Measurements from ENCODE around the gene ANOS1.

Gene ANOS1

GRCh38 chrX:8714164-8714563 is 17.8 kb downstream of the ANOS1 start:
- peak; percentile 38 to 88 for DNase-seq

GRCh38 chrX:8711401-8711800 is 20.5 kb downstream of the ANOS1 start:
- peak in 1 of 2 experiments; percentile 32 for DNase-seq

- no peak for DNase-seq
Measured at GRCh38 chrX:8704184-8704583, 27.8 kb downstream of the ANOS1 start.

- no peak for DNase-seq
Measured at GRCh38 chrX:8692871-8693270, 39.1 kb downstream of the ANOS1 start.

GRCh38 chrX:8689473-8689872 is 42.5 kb downstream of the ANOS1 start:
- DNase-seq = no peak

- peak; percentile 18 to 52 for DNase-seq
Measured at GRCh38 chrX:8688776-8689175, 43.2 kb downstream of the ANOS1 start.

- DNase-seq = peak; percentile 6 to 35
Measured at GRCh38 chrX:8684201-8684965, 47.6 kb downstream of the ANOS1 start.

- no peak for DNase-seq
Measured at GRCh38 chrX:8683687-8684086, 48.2 kb downstream of the ANOS1 start.

- DNase-seq = no peak
Measured at GRCh38 chrX:8679550-8679949, 52.4 kb downstream of the ANOS1 start.

- no peak for DNase-seq
Measured at GRCh38 chrX:8675006-8675630, 56.8 kb downstream of the ANOS1 start.

- DNase-seq = no peak
Measured at GRCh38 chrX:8673201-8673600, 58.7 kb downstream of the ANOS1 start.

- no peak for DNase-seq
Measured at GRCh38 chrX:8672176-8672575, 59.8 kb downstream of the ANOS1 start.

GRCh38 chrX:8668813-8669212 is 63.1 kb downstream of the ANOS1 start:
- no peak for DNase-seq

- no peak for DNase-seq
Measured at GRCh38 chrX:8663325-8663724, 68.6 kb downstream of the ANOS1 start.

- DNase-seq = no peak
Measured at GRCh38 chrX:8657883-8658282, 74.1 kb downstream of the ANOS1 start.

- no peak for DNase-seq
Measured at GRCh38 chrX:8653956-8654355, 78.0 kb downstream of the ANOS1 start.

- no peak for DNase-seq
Measured at GRCh38 chrX:8649969-8650368, 82.0 kb downstream of the ANOS1 start.

- DNase-seq = no peak
Measured at GRCh38 chrX:8647176-8647575, 84.8 kb downstream of the ANOS1 start.

GRCh38 chrX:8639949-8640475 is 91.9 kb downstream of the ANOS1 start:
- no peak for DNase-seq

- DNase-seq = no peak
Measured at GRCh38 chrX:8636497-8636896, 95.4 kb downstream of the ANOS1 start.

- no peak for DNase-seq
Measured at GRCh38 chrX:8635812-8636211, 96.1 kb downstream of the ANOS1 start.

GRCh38 chrX:8632924-8633323 is 99.0 kb downstream of the ANOS1 start:
- DNase-seq = peak in 1 of 2 experiments; percentile 7

- no peak for DNase-seq
Measured at GRCh38 chrX:8629871-8630270, 102.1 kb downstream of the ANOS1 start.

- no peak for DNase-seq
Measured at GRCh38 chrX:8627796-8628195, 104.1 kb downstream of the ANOS1 start.
